ENCODE measurements around the gene GADD45G.

The GADD45G gene

DNA sequence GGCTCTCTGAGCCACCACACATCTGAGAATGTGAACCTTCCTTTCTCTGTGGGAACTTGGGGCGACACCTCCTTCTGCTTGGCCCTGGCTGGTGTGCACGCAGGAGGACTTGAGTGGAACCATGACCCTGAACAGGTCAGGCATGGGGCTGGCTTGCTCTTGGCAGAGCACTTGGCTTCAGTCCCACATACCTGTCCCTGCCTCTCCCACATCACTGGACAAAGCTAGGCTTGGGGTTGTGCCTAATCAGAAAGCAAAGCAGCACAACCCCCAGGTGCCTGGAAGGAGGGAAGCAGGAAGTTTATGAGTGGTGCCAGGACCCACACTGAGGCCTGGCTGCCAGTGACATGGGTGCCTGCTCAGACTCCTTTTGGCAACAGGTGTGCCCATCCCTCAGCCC lies 13.2 kb downstream of the GADD45G start:
- DNase-seq (ENCODE audit: low read depth), result no peak
- TF ChIP-seq, protein P1, sequence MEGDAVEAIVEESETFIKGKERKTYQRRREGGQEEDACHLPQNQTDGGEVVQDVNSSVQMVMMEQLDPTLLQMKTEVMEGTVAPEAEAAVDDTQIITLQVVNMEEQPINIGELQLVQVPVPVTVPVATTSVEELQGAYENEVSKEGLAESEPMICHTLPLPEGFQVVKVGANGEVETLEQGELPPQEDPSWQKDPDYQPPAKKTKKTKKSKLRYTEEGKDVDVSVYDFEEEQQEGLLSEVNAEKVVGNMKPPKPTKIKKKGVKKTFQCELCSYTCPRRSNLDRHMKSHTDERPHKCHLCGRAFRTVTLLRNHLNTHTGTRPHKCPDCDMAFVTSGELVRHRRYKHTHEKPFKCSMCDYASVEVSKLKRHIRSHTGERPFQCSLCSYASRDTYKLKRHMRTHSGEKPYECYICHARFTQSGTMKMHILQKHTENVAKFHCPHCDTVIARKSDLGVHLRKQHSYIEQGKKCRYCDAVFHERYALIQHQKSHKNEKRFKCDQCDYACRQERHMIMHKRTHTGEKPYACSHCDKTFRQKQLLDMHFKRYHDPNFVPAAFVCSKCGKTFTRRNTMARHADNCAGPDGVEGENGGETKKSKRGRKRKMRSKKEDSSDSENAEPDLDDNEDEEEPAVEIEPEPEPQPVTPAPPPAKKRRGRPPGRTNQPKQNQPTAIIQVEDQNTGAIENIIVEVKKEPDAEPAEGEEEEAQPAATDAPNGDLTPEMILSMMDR (IDR thresholded peaks at IDR 0.05; ENCODE audit: insufficient read depth, low read depth, low read length, missing control alignments), result no peak

DNA sequence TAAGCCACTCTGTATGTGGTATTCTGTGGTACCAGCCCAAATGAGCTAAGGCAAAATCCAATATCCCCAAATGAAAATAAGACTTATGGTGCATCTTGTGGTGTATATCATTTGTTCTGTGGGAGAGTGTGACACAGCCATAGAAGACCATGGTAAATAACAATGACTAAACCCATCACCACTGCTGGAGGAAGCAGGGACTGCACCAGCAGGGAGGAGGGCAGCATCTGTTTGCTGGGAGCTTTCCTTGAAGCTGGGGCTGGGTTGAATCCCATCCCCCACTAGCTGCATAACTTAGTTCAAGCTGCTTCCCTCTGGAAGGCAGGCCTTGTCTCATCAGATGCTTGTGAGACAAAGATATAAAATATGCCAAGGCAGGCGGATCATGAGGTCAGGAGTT lies 14.2 kb downstream of the GADD45G start:
- no peak for DNase-seq (ENCODE audit: low read depth)
- TF ChIP-seq, protein P1 (IDR thresholded peaks at IDR 0.05; ENCODE audit: insufficient read depth, low read depth, low read length, missing control alignments), result no peak
- H3K4me3 ChIP-seq (ENCODE audit: low read depth, low read length), result no peak overlapping the region

More for the DNA sequence above, 13.2 kb downstream of the GADD45G start:
- H3K4me3 ChIP-seq (ENCODE audit: low read depth, low read length), result no peak overlapping the region

- no peak for DNase-seq (ENCODE audit: low read depth)
- H3K4me3 ChIP-seq (ENCODE audit: low read depth, low read length), result no peak overlapping the region
- TF ChIP-seq, protein P1 (IDR thresholded peaks at IDR 0.05; ENCODE audit: insufficient read depth, low read depth, low read length, missing control alignments), result no peak
Measured at GRCh38 chr9:89619424-89620138, 14.8 kb downstream of the GADD45G start.

GRCh38 chr9:89621031-89621430 lies 16.2 kb downstream of the GADD45G start:
- TF ChIP-seq, protein P1 (IDR thresholded peaks at IDR 0.05; ENCODE audit: insufficient read depth, low read depth, low read length, missing control alignments), result no peak
- no peak overlapping the region for H3K4me3 ChIP-seq (ENCODE audit: low read depth, low read length)
- DNase-seq (ENCODE audit: low read depth), result no peak

- TF ChIP-seq, protein P1 (IDR thresholded peaks at IDR 0.05; ENCODE audit: insufficient read depth, low read depth, low read length, missing control alignments), result no peak
- no peak overlapping the region for H3K4me3 ChIP-seq (ENCODE audit: low read depth, low read length)
- DNase-seq (ENCODE audit: low read depth), result no peak
Measured at GRCh38 chr9:89621676-89622075, 16.9 kb downstream of the GADD45G start.

DNA sequence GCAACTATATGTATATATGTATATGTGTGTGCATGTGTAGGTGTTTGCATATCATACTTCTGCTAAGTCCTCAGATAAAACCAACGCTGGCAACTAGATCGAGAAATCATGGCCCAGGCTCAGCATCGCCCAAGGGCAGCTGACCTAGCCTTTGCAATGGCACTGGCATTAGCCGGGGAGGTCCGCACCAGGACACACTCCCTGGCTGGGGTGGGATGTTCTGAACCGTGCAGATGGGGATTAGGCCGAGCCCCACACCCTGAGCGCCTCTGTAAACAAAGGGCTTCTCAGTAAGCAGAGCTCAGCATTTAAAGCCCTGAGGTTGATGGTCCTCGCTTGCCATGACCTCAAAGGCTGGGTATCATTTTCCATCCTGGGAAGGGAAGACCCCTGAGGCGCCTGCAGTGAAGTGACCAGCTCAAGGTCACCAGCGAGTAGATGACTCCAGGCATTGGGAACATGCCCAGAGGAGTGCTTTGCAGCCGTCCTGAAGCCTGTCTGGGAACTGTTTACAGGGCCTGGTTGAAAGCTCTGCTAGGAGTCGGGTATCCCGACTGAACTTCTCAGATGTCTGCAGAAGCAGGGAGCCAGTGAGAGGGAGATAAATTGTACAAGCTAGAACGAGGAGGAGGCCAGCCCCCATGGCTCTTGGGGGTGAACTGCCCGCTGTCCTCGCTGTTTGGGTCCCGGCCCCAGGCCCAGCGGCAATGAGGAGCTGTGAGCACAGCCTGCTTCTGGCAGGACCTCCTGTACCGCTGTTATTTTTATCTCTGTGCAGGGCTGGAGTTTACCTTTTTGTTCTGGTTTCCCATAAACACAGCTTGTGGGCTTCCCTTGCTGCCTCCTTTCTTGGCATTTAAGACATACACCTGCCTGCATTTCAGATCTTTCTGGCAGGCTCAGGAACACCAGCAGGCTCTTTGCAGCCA lies 18.4 kb downstream of the GADD45G start:
- no peak for DNase-seq (ENCODE audit: low read depth)
- no peak overlapping the region for H3K4me3 ChIP-seq (ENCODE audit: low read depth, low read length)
- TF ChIP-seq, protein P1 (IDR thresholded peaks at IDR 0.05; ENCODE audit: insufficient read depth, low read depth, low read length, missing control alignments), result no peak
